Endothelial cell of hepatic sinusoid (primary cell): ENCODE results near the gene PDE6B.

Experiments
- in situ Hi-C: cut with HindIII; loops from 2 replicates; pipeline ENCODE4 v1.10.0; 2017; ENCODE audit warnings: low sequenced_read_pairs

PDE6B gene

GRCh38 chr4:718460-718859, 93.1 kb downstream of the PDE6B start:
- in situ Hi-C loops, result no loop called here
